Trophoblast cell (in vitro differentiated cells and primary cell): Measurements from ENCODE around the gene ARHGAP42.

Experiments used
- DNase-seq, 2 donors: peaks; one replicate each; pipeline ENCODE4 v3.0.0-alpha.2; 2016
- H2AFZ ChIP-seq: 2 replicates; pipeline ENCODE4 v1.6.1; 2013; ENCODE audit warnings: low read length, moderate library complexity, mild to moderate bottlenecking; ENCODE audit not compliant: insufficient read depth, poor library complexity
- H2AK5ac ChIP-seq: 2 replicates; pipeline ENCODE4 v1.6.1; 2013; ENCODE audit warnings: mild to moderate bottlenecking, low read length
- H2BK120ac ChIP-seq: 2 replicates; pipeline ENCODE4 v1.6.1; 2013; ENCODE audit warnings: low read length, mild to moderate bottlenecking, moderate library complexity; ENCODE audit not compliant: insufficient read depth, poor library complexity
- H2BK12ac ChIP-seq: 2 replicates; pipeline ENCODE4 v1.6.1; 2013; ENCODE audit warnings: mild to moderate bottlenecking, low read length, moderate library complexity
- H2BK5ac ChIP-seq: 2 replicates; pipeline ENCODE4 v1.6.1; 2013; ENCODE audit warnings: low read length, low read depth, moderate library complexity, mild to moderate bottlenecking; ENCODE audit not compliant: poor library complexity
- H3K14ac ChIP-seq: 2 replicates; pipeline ENCODE4 v1.6.1; 2013; ENCODE audit warnings: mild to moderate bottlenecking, low read length
- H3K18ac ChIP-seq: 2 replicates; pipeline ENCODE4 v1.6.1; 2013; ENCODE audit warnings: mild to moderate bottlenecking, low read length
- H3K23ac ChIP-seq: 2 replicates; pipeline ENCODE4 v1.6.1; 2013; ENCODE audit warnings: low read length
- H3K27ac ChIP-seq: 2 replicates; pipeline ENCODE4 v1.5.1; 2013; ENCODE audit warnings: low read depth, mild to moderate bottlenecking, inconsistent platforms, low read length, moderate library complexity
- H3K27me3 ChIP-seq: 2 replicates; pipeline ENCODE4 v1.6.1; 2013; ENCODE audit warnings: inconsistent platforms, mild to moderate bottlenecking, low read length, moderate library complexity; ENCODE audit not compliant: insufficient read depth
- H3K36me3 ChIP-seq, 2 experiments: 1 replicate in 1 of 2; 2 replicates in 1 of 2; pipeline ENCODE4 v1.6.1; 2013; ENCODE audit warnings: low read length in 2 of 2, mild to moderate bottlenecking in 2 of 2, moderate library complexity in 1 of 2; ENCODE audit not compliant: insufficient read depth in 2 of 2, control insufficient read depth in 1 of 2
- H3K4ac ChIP-seq: 2 replicates; pipeline ENCODE4 v1.6.1; 2013; ENCODE audit warnings: low read depth, mild to moderate bottlenecking, low read length, moderate library complexity
- H3K4me1 ChIP-seq, 2 experiments: 1 replicate in 1 of 2; 2 replicates in 1 of 2; pipeline ENCODE4 v1.6.1; 2013; ENCODE audit warnings: low read length in 2 of 2, mild to moderate bottlenecking in 2 of 2, moderate library complexity in 1 of 2; ENCODE audit not compliant: insufficient read depth in 2 of 2, control insufficient read depth in 1 of 2
- H3K4me2 ChIP-seq: 2 replicates; pipeline ENCODE4 v1.6.1; 2013; ENCODE audit warnings: inconsistent platforms, mild to moderate bottlenecking, low read length, moderate library complexity
- H3K4me3 ChIP-seq: 2 replicates; pipeline ENCODE4 v1.5.1; 2013; ENCODE audit warnings: mild to moderate bottlenecking, low read depth, low read length, inconsistent platforms
- H3K79me1 ChIP-seq: one replicate; pipeline ENCODE4 v1.6.1; 2013; ENCODE audit warnings: low read length
- H3K79me2 ChIP-seq: 2 replicates; pipeline ENCODE4 v1.6.1; 2013; ENCODE audit warnings: low read length, mild to moderate bottlenecking; ENCODE audit not compliant: control insufficient read depth, insufficient read depth, poor library complexity
- H3K9ac ChIP-seq: 2 replicates; pipeline ENCODE4 v1.6.1; 2013; ENCODE audit warnings: mild to moderate bottlenecking, low read length
- H3K9me3 ChIP-seq: 2 replicates; pipeline ENCODE4 v1.6.1; 2013; ENCODE audit warnings: low read depth, mild to moderate bottlenecking, control low read depth, inconsistent platforms, low read length; ENCODE audit not compliant: insufficient read depth
- H4K12ac ChIP-seq: 2 replicates; pipeline ENCODE4 v1.6.1; 2013; ENCODE audit warnings: low read depth, mild to moderate bottlenecking, low read length, moderate library complexity
- H4K8ac ChIP-seq: 2 replicates; pipeline ENCODE4 v1.6.1; 2013; ENCODE audit warnings: low read depth, mild to moderate bottlenecking, low read length, moderate library complexity
- H4K91ac ChIP-seq: one replicate; pipeline ENCODE4 v1.6.1; 2013; ENCODE audit warnings: low read depth, mild to moderate bottlenecking, low read length, moderate library complexity
- WGBS: extraction: QIAGEN DNeasy Blood & Tissue Kit; methylation state at CpG from one replicate; pipeline ENCODE4 v1.1.7; 2013; ENCODE audit warnings: missing lambda C conversion rate; ENCODE audit not compliant: insufficient read length, insufficient coverage; ENCODE audit errors: extremely low coverage; 5-methylcytosine and 5-hydroxymethylcytosine counted together

Gene ARHGAP42

GRCh38 chr11:100785148-100785983 lies 98.3 kb downstream of the ARHGAP42 start:
- no CpG with 5 or more reads among the region's 5 CpGs for WGBS
- Histone ChIP-seq H2AK5ac (no peak overlapping the region), H4K91ac (no peak overlapping the region), H2BK12ac (no peak overlapping the region), H3K23ac (no peak overlapping the region), H3K9me3 (no peaks in the 10 kb centered on the region), H4K12ac (no peak overlapping the region), H3K18ac (no peak overlapping the region), H3K4ac (no peak overlapping the region), H3K4me3 (no peak overlapping the region), H3K4me2 (no peak overlapping the region), H2BK5ac (no peak overlapping the region), H4K8ac (no peak overlapping the region), H3K79me1 (no peaks in the 10 kb centered on the region), H3K36me3 (no peaks in the 10 kb centered on the region), H2BK120ac (no peak overlapping the region), H3K4me1 (peaks cover 5% of the 10 kb centered on the region in 2 experiments), H3K79me2 (no peaks in the 10 kb centered on the region), H2AFZ (no peak overlapping the region), H3K9ac (no peak overlapping the region), H3K27ac (no peak overlapping the region), H3K27me3 (no peaks in the 10 kb centered on the region), H3K14ac (no peak overlapping the region)
- no peak for DNase-seq

DNA sequence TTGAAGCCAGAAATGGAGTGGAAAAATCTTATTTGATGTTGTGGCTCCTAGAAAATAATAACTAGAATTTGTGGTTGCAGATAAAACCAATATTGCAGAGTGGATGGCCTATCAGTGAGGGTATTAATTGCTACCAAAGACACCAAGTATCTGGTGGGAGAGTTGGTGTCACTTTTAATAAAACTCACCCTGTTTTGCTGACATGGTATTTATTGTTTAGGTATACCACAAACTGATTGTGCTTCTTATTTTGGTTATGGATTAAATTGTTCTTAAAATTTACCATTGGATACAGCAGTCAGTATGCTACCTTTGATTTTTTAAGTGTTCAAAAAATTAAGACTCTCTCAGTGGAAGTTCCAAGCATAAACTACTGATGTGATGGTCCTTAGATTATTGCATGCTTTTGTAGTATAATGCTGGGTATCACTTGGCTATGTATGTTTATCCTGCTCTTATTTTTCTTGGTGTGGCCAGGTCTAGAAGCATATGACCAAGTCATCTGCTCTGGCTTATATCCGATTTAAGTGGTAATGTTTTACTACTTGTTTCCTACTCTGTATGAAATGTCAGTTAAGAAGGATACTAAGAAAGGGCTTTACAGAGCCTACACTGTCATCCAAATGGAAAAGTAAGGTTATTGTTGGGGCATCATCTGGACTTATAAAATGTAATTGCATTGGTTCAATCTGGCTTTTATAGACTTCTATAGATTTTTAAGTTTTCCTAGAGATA lies 101.6 kb downstream of the ARHGAP42 start:
- Histone ChIP-seq H3K9me3 (no peaks in the 10 kb centered on the region), H3K79me2 (no peaks in the 10 kb centered on the region), H3K23ac (no peak overlapping the region), H2BK120ac (no peak overlapping the region), H3K4me3 (no peak overlapping the region), H3K27me3 (no peaks in the 10 kb centered on the region), H2AK5ac (no peak overlapping the region), H3K79me1 (no peaks in the 10 kb centered on the region), H2BK12ac (no peak overlapping the region), H4K8ac (no peak overlapping the region), H3K14ac (no peak overlapping the region), H3K4ac (no peak overlapping the region), H2AFZ (no peak overlapping the region), H3K18ac (no peak overlapping the region), H3K4me1 (peaks cover 7% of the 10 kb centered on the region in 2 experiments), H4K91ac (no peak overlapping the region), H3K36me3 (no peaks in the 10 kb centered on the region), H2BK5ac (no peak overlapping the region), H3K9ac (no peak overlapping the region), H4K12ac (no peak overlapping the region), H3K4me2 (no peak overlapping the region), H3K27ac (no peak overlapping the region)
- no peak for DNase-seq
- no CpG with 5 or more reads among the region's 1 CpG for WGBS

- Histone ChIP-seq H4K91ac (peak overlapping the region; percentile 19), H2AK5ac (no peak overlapping the region), H4K12ac (no peak overlapping the region), H2BK5ac (no peak overlapping the region), H3K27me3 (no peaks in the 10 kb centered on the region), H3K4me1 (peaks cover 7% of the 10 kb centered on the region in 2 experiments), H3K9me3 (no peaks in the 10 kb centered on the region), H2AFZ (no peak overlapping the region), H3K23ac (no peak overlapping the region), H3K4ac (no peak overlapping the region), H4K8ac (no peak overlapping the region), H3K4me3 (no peak overlapping the region), H2BK12ac (no peak overlapping the region), H3K4me2 (no peak overlapping the region), H3K79me1 (no peaks in the 10 kb centered on the region), H3K14ac (no peak overlapping the region), H3K18ac (no peak overlapping the region), H3K27ac (no peak overlapping the region), H2BK120ac (no peak overlapping the region), H3K79me2 (no peaks in the 10 kb centered on the region), H3K9ac (no peak overlapping the region), H3K36me3 (no peaks in the 10 kb centered on the region)
- no CpG with 5 or more reads among the region's 6 CpGs for WGBS
- peak in 1 of 2 donors; percentile 13 for DNase-seq
These were observed 102.4 kb downstream of the ARHGAP42 start for GRCh38 chr11:100789500-100789899.

GRCh38 chr11:100790073-100790472 lies 103.0 kb downstream of the ARHGAP42 start:
- H4K12ac ChIP-seq = no peak overlapping the region
- no peak overlapping the region for H3K4me2 ChIP-seq
- H2BK120ac ChIP-seq = no peak overlapping the region
- no peaks in the 10 kb centered on the region for H3K79me1 ChIP-seq
- no peak overlapping the region for H2AK5ac ChIP-seq
- no peak overlapping the region for H3K4me3 ChIP-seq
- no peak overlapping the region for H3K23ac ChIP-seq
- no peak overlapping the region for H2AFZ ChIP-seq
- H3K4ac ChIP-seq = no peak overlapping the region
- no peak overlapping the region for H3K9ac ChIP-seq
- H4K91ac ChIP-seq = no peak overlapping the region
- H2BK5ac ChIP-seq = no peak overlapping the region
- no peak overlapping the region for H3K14ac ChIP-seq
- no CpG with 5 or more reads among the region's 2 CpGs for WGBS
- no peaks in the 10 kb centered on the region for H3K27me3 ChIP-seq
- no peak overlapping the region for H3K27ac ChIP-seq
- H3K79me2 ChIP-seq = no peaks in the 10 kb centered on the region
- H3K4me1 ChIP-seq = peaks cover 7% of the 10 kb centered on the region in 2 experiments
- H3K18ac ChIP-seq = no peak overlapping the region
- no peak overlapping the region for H4K8ac ChIP-seq
- no peak for DNase-seq
- H3K9me3 ChIP-seq = no peaks in the 10 kb centered on the region
- H3K36me3 ChIP-seq = no peaks in the 10 kb centered on the region
- H2BK12ac ChIP-seq = no peak overlapping the region
